Endothelial cell (in vitro differentiated cells): Measurements from ENCODE around the gene ZNF366. TPM values are rescaled to one million over a fixed set of nuclear protein-coding genes. Genes with fewer than 3 reads are reported as not detected.

Experiments
- DNase-seq: peaks from one replicate; pipeline ENCODE4 v3.0.0; 2021; ENCODE audit warnings: low spot score
- H3K27ac Mint-ChIP-seq: one replicate; pipeline ENCODE4 v1.8.0; 2021; ENCODE audit warnings: mixed read lengths, inconsistent platforms; ENCODE audit not compliant: unreplicated experiment
- H3K27me3 Mint-ChIP-seq: one replicate; pipeline ENCODE4 v1.8.0; 2021; ENCODE audit warnings: mild to moderate bottlenecking, moderate library complexity, mixed read lengths, inconsistent platforms; ENCODE audit not compliant: unreplicated experiment
- H3K36me3 Mint-ChIP-seq: one replicate; pipeline ENCODE4 v1.8.0; 2021; ENCODE audit warnings: mild to moderate bottlenecking, low read depth, mixed read lengths, inconsistent platforms; ENCODE audit not compliant: unreplicated experiment
- H3K4me1 Mint-ChIP-seq: one replicate; pipeline ENCODE4 v1.8.0; 2021; ENCODE audit warnings: mild to moderate bottlenecking, mixed read lengths, inconsistent platforms; ENCODE audit not compliant: unreplicated experiment
- H3K4me3 Mint-ChIP-seq: one replicate; pipeline ENCODE4 v1.8.0; 2021; ENCODE audit warnings: mild to moderate bottlenecking, mixed read lengths, inconsistent platforms; ENCODE audit not compliant: unreplicated experiment
- H3K9me3 Mint-ChIP-seq: one replicate; pipeline ENCODE4 v1.8.0; 2021; ENCODE audit warnings: mixed read lengths, inconsistent platforms; ENCODE audit not compliant: unreplicated experiment
- total RNA-seq: library from RNA; stranded (reverse); fragmentation: NEBNext Ultra II Directional; extraction: Animal tissue kit (Norgen Biotek cat#: 25700); gene quantifications from one replicate; pipeline ENCODE4 v1.2.1, GENCODE V29; 2021; ENCODE audit not compliant: unreplicated experiment
- TF ChIP-seq, protein P1 (sequence below): fragments of 200-600 bp; sonication (generic); IDR thresholded peaks from one replicate; pipeline ENCODE4 v1.5.0; 2021; ENCODE audit warnings: antibody characterized with exemption; ENCODE audit not compliant: unreplicated experiment

ZNF366 gene
- total RNA-seq, 1 donor from 2014 or later, result 23.3 TPM

- Mint-ChIP-seq H3K9me3 (no peaks in the 10 kb centered on the region), H3K27me3 (no peaks in the 10 kb centered on the region), H3K27ac (no peak overlapping the region), H3K4me1 (no peaks in the 10 kb centered on the region), H3K4me3 (no peak overlapping the region), H3K36me3 (peaks cover 10% of the 10 kb centered on the region)
- TF ChIP-seq, protein P1, sequence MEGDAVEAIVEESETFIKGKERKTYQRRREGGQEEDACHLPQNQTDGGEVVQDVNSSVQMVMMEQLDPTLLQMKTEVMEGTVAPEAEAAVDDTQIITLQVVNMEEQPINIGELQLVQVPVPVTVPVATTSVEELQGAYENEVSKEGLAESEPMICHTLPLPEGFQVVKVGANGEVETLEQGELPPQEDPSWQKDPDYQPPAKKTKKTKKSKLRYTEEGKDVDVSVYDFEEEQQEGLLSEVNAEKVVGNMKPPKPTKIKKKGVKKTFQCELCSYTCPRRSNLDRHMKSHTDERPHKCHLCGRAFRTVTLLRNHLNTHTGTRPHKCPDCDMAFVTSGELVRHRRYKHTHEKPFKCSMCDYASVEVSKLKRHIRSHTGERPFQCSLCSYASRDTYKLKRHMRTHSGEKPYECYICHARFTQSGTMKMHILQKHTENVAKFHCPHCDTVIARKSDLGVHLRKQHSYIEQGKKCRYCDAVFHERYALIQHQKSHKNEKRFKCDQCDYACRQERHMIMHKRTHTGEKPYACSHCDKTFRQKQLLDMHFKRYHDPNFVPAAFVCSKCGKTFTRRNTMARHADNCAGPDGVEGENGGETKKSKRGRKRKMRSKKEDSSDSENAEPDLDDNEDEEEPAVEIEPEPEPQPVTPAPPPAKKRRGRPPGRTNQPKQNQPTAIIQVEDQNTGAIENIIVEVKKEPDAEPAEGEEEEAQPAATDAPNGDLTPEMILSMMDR, result peak; percentile 38
- DNase-seq, result no peak
These were observed 104.1 kb downstream of the ZNF366 start for GRCh38 chr5:72402959-72403628.

DNA sequence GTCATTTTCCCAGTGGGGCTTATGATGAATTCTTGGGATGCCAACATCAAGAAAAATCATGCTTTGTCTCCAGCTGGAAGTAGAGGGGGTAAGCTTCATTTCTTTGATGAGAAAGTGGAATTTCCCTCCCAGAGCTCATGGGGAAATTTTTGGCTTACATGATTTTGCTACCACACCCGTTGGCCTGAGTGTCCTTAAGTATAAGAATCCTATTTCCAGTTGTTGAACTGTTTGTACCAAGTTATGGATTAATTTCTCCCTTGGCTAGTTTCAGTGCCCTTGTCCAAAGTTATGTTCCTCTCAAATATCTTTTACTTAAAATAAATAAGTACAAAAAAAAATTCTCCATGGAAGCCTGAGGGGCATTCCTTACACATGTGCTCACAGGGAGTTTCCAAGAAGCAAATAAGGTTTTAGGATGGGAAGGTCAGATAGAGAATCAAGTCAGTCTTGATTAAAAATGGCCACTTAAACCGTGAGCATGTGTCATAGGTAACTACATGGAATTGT is 104.8 kb downstream of the ZNF366 start:
- DNase-seq, result no peak
- H3K27me3 Mint-ChIP-seq, result no peaks in the 10 kb centered on the region
- no peak overlapping the region for H3K27ac Mint-ChIP-seq
- TF ChIP-seq, protein P1, result no peak
- H3K36me3 Mint-ChIP-seq, result peaks cover 10% of the 10 kb centered on the region
- H3K9me3 Mint-ChIP-seq, result no peaks in the 10 kb centered on the region
- H3K4me1 Mint-ChIP-seq, result no peaks in the 10 kb centered on the region
- no peak overlapping the region for H3K4me3 Mint-ChIP-seq

DNA sequence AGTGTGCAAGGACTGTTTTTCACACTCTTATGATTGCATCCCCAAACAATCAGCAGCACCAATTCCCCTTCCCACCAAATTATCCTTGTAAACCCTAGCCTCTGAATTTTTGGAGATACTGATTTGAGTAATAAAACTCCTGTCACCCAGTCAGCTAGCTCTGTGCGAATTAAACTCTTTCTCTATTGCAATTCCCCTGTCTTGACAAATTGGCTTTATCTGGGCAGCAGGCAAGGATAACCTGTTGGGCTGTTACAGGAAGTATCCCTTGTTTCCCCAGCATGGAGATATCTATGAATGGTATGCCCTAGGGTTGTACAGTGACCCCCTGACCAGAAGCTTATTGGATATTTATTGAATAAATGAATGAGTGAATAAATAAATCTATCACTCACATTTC is 106.3 kb downstream of the ZNF366 start:
- no peak overlapping the region for H3K4me3 Mint-ChIP-seq
- no peak for DNase-seq
- H3K27me3 Mint-ChIP-seq, result no peaks in the 10 kb centered on the region
- TF ChIP-seq, protein P1, result no peak
- H3K27ac Mint-ChIP-seq, result no peak overlapping the region
- peaks cover 10% of the 10 kb centered on the region for H3K36me3 Mint-ChIP-seq
- no peaks in the 10 kb centered on the region for H3K9me3 Mint-ChIP-seq
- H3K4me1 Mint-ChIP-seq, result no peaks in the 10 kb centered on the region

DNA sequence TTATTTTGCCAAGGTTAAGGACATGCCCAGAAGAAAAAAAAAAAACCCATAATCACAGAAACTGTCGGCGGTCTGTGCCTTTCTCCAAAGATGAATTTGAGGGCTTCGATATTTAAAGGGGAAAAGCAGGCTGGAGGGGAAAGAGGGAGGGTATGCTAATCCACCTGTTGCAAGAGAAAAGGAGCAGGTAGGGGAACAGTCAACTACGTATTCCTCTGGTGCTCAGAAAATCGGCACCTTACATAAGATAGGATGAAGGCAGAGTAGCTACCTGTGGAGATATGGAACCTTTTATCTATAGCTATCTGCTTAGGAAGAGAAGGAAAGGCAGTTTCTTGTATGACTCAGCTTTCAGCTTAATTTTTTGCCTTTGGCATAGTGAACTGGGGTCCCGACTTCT is 109.4 kb downstream of the ZNF366 start:
- H3K27ac Mint-ChIP-seq, result no peak overlapping the region
- H3K36me3 Mint-ChIP-seq, result peaks cover 10% of the 10 kb centered on the region

GRCh38 chr5:72394688-72395087 is 112.5 kb downstream of the ZNF366 start:
- Mint-ChIP-seq H3K4me3 (no peak overlapping the region), H3K27ac (no peak overlapping the region), H3K4me1 (peaks cover 11% of the 10 kb centered on the region), H3K9me3 (no peaks in the 10 kb centered on the region), H3K36me3 (no peaks in the 10 kb centered on the region), H3K27me3 (peaks cover 1% of the 10 kb centered on the region)
- TF ChIP-seq, protein P1, result no peak
- no peak for DNase-seq

More for the DNA sequence above, 109.4 kb downstream of the ZNF366 start:
- H3K9me3 Mint-ChIP-seq, result no peaks in the 10 kb centered on the region
- H3K27me3 Mint-ChIP-seq, result no peaks in the 10 kb centered on the region
- no peak overlapping the region for H3K4me3 Mint-ChIP-seq
- DNase-seq, result no peak
- TF ChIP-seq, protein P1, result no peak
- H3K4me1 Mint-ChIP-seq, result peaks cover 6% of the 10 kb centered on the region
